Cardiac muscle cell (in vitro differentiated cells and primary cell): ENCODE results near the gene ZNFX1. TPM values are rescaled to one million over a fixed set of nuclear protein-coding genes. Genes with fewer than 3 reads are reported as not detected.

ENCODE experiments used
- DNase-seq, 2 donors: peaks; one replicate each; pipeline versions ENCODE4 v3.0.0 to v3.0.0-alpha.2; 2010 to 2017; ENCODE audit warnings: low read depth in 1 of 2, low spot score in 1 of 2
- H3K27ac ChIP-seq: fragments of 200-600 bp; sonication (generic); 2 replicates; pipeline ENCODE4 v1.5.1; 2016
- H3K27me3 ChIP-seq: fragments of 200-600 bp; sonication (generic); 2 replicates; pipeline ENCODE4 v1.6.0; 2016; ENCODE audit warnings: control low read depth
- H3K36me3 ChIP-seq: fragments of 200-600 bp; sonication (generic); 2 replicates; pipeline ENCODE4 v1.5.1; 2016; ENCODE audit warnings: control low read depth
- H3K4me1 ChIP-seq: fragments of 200-600 bp; sonication (generic); 2 replicates; pipeline ENCODE4 v1.8.1; 2017; ENCODE audit warnings: low read depth, mild to moderate bottlenecking, mixed run types
- H3K4me3 ChIP-seq: fragments of 200-600 bp; sonication (generic); 2 replicates; pipeline ENCODE4 v1.5.1; 2016; ENCODE audit warnings: mild to moderate bottlenecking
- H3K9me3 ChIP-seq: fragments of 200-600 bp; sonication (generic); 2 replicates; pipeline ENCODE4 v1.5.1; 2017; ENCODE audit warnings: low read depth, mild to moderate bottlenecking, control low read depth
- polyA plus RNA-seq: library from polyadenylated mRNA; unstranded; fragments of >200 nt; fragmentation: Nextera tagmentation; extraction: Ambion mirVana; gene quantifications from 2 replicates; pipeline ENCODE4 v1.2.1, GENCODE V29; 2016
- total RNA-seq: library from RNA; depleted of rRNA; stranded (reverse); fragments of >200 nt; gene quantifications from 2 replicates; pipeline ENCODE4 v1.2.3, GENCODE V29; 2016
- TF ChIP-seq, protein P1 (sequence below): IDR thresholded peaks from 2 replicates; pipeline ENCODE4 v1.5.1; 2012; ENCODE audit warnings: low read depth, mild to moderate bottlenecking, low read length

The ZNFX1 gene
- total and polyA plus RNA-seq, 2 experiments from 2014 or later, result 5.0 to 8.2 TPM

DNA sequence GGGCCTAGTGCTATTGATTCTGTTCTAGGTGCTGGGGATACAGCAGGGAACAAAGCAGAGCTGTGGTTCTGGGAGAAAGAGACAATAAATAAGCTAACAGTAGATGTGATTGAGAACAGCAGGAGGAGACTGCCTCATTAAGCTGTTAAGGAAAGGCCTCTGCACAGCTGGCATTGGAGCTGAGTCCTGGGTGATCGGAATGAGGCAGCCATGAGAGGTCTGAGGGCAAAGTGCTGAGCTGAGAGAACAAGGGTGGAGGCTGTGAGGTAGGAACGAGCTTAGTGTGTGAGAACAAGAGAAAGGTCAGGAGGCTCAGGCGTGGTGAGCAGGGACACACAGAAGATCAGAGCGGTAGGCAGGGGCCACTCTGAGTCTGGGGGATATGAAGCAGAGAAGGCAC lies 40.3 kb downstream of the ZNFX1 start:
- no peaks in the 10 kb centered on the region for H3K4me1 ChIP-seq
- TF ChIP-seq, protein P1, sequence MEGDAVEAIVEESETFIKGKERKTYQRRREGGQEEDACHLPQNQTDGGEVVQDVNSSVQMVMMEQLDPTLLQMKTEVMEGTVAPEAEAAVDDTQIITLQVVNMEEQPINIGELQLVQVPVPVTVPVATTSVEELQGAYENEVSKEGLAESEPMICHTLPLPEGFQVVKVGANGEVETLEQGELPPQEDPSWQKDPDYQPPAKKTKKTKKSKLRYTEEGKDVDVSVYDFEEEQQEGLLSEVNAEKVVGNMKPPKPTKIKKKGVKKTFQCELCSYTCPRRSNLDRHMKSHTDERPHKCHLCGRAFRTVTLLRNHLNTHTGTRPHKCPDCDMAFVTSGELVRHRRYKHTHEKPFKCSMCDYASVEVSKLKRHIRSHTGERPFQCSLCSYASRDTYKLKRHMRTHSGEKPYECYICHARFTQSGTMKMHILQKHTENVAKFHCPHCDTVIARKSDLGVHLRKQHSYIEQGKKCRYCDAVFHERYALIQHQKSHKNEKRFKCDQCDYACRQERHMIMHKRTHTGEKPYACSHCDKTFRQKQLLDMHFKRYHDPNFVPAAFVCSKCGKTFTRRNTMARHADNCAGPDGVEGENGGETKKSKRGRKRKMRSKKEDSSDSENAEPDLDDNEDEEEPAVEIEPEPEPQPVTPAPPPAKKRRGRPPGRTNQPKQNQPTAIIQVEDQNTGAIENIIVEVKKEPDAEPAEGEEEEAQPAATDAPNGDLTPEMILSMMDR, result no peak
- no peak for DNase-seq
- no peaks in the 10 kb centered on the region for H3K27me3 ChIP-seq
- H3K4me3 ChIP-seq, result no peak overlapping the region
- no peaks in the 10 kb centered on the region for H3K9me3 ChIP-seq
- H3K36me3 ChIP-seq, result peaks cover 57% of the 10 kb centered on the region
- H3K27ac ChIP-seq, result no peak overlapping the region

DNA sequence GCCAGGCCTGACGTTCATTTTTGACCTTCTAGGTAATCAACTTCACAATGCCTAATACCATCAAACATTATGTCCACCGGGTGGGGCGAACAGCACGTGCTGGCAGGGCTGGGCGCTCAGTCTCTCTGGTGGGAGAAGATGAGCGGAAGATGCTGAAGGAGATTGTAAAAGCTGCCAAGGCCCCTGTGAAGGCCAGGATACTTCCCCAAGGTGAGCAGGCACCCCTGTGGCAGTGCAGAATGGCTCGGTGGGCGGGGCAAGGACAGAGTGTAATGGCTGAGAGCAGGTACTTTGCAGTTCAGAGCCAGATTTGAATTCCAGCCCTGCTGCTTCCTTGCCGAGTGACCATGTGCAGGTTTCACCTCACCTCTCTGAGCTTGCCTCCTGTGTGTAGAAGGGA lies 41.6 kb downstream of the ZNFX1 start:
- no peaks in the 10 kb centered on the region for H3K4me1 ChIP-seq
- DNase-seq, result no peak
- peaks cover 52% of the 10 kb centered on the region for H3K36me3 ChIP-seq
- no peaks in the 10 kb centered on the region for H3K9me3 ChIP-seq
- no peaks in the 10 kb centered on the region for H3K27me3 ChIP-seq
- H3K27ac ChIP-seq, result no peak overlapping the region
- H3K4me3 ChIP-seq, result no peak overlapping the region
- TF ChIP-seq, protein P1, result no peak

DNA sequence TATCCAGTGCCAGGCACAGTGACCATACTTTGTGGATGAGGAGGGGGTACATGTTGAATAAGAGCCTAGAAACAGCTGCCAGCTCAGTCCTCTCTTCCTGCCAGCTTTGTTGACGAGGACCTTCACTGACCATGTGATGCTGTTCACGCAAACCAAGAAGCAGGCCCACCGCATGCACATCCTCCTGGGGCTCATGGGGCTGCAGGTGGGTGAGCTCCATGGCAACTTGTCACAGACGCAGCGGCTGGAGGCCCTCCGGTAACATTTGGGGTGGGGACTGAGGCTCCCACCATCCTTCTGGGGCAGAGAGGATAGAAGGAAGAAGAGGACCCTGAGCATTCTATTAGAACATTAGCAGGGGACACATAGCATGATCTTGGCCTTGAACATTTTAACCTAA lies 43.0 kb downstream of the ZNFX1 start:
- no peak overlapping the region for H3K27ac ChIP-seq
- peaks cover 53% of the 10 kb centered on the region for H3K36me3 ChIP-seq
- no peak overlapping the region for H3K4me3 ChIP-seq
- no peaks in the 10 kb centered on the region for H3K9me3 ChIP-seq
- TF ChIP-seq, protein P1, result no peak
- no peak for DNase-seq
- no peaks in the 10 kb centered on the region for H3K4me1 ChIP-seq
- no peaks in the 10 kb centered on the region for H3K27me3 ChIP-seq

DNA sequence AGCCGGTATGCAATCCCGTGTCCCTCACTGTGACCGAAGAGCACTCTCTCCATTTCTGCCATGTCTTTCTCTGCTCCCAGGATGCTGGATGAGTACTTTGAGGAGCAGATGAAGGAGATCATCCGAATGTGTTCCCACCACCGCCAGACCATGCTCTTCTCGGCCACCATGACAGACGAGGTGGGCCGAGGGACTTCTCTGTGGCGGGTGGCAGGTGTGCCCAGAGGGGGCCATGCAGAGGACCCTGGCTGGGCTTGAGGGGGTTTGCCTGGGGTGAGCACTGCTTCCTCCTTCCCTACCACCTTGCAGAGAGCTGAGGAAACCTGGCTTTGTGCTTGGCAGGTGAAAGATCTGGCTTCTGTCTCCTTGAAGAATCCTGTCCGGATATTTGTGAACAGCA lies 44.6 kb downstream of the ZNFX1 start:
- Histone ChIP-seq H3K36me3 (peaks cover 42% of the 10 kb centered on the region), H3K4me1 (no peaks in the 10 kb centered on the region), H3K9me3 (no peaks in the 10 kb centered on the region), H3K27ac (no peak overlapping the region), H3K27me3 (no peaks in the 10 kb centered on the region), H3K4me3 (no peak overlapping the region)
- TF ChIP-seq, protein P1, result no peak
- DNase-seq, result no peak

- Histone ChIP-seq H3K36me3 (peaks cover 32% of the 10 kb centered on the region), H3K4me1 (no peaks in the 10 kb centered on the region), H3K27ac (no peak overlapping the region), H3K4me3 (no peak overlapping the region), H3K9me3 (no peaks in the 10 kb centered on the region), H3K27me3 (no peaks in the 10 kb centered on the region)
- DNase-seq, result no peak
- TF ChIP-seq, protein P1, result no peak
These were observed 46.4 kb downstream of the ZNFX1 start for GRCh38 chr20:49231471-49231870.
